ENCODE results near the gene ELP2.

The ELP2 gene

GRCh38 chr18:36126668-36127067 lies 3.0 kb upstream of the ELP2 start:
- DNase-seq = no peak

DNA sequence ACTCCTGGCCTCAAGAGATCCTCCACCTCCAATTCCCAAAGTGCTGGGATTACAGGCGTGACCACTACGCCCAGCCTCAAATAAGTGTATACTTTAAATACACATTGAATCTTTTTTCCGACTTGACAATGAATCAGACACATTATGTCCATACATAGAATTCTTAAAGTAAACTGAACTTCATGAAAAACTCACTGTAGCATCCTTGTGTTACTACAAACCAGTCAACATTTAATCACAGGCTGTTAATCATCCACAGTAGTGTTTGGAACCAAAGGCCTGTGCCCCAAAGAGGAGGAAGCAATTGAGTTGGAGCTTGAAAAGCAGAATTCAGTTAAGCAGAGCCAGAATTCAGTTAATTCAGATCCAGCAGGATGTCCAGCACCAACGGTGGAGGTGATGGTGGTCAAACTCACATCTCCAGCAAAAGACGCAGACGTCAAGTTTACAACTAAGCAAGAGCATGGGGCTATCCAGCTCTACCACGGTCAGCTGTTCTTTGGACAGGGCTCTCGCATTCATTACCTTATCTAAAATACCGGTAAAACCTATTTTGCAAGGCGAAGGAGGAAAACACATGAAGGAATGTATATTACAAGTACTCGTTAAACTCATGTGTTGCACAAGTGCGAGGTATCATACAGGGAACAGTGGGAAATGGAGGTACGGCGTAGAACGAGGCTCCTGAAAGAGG lies 1.7 kb upstream of the ELP2 start:
- no peak for DNase-seq

GRCh38 chr18:36128530-36128870 lies 1.2 kb upstream of the ELP2 start:
- no peak for DNase-seq

- DNase-seq = no peak
Measured at GRCh38 chr18:36128907-36129299, 796 bp upstream of the ELP2 start.

DNA sequence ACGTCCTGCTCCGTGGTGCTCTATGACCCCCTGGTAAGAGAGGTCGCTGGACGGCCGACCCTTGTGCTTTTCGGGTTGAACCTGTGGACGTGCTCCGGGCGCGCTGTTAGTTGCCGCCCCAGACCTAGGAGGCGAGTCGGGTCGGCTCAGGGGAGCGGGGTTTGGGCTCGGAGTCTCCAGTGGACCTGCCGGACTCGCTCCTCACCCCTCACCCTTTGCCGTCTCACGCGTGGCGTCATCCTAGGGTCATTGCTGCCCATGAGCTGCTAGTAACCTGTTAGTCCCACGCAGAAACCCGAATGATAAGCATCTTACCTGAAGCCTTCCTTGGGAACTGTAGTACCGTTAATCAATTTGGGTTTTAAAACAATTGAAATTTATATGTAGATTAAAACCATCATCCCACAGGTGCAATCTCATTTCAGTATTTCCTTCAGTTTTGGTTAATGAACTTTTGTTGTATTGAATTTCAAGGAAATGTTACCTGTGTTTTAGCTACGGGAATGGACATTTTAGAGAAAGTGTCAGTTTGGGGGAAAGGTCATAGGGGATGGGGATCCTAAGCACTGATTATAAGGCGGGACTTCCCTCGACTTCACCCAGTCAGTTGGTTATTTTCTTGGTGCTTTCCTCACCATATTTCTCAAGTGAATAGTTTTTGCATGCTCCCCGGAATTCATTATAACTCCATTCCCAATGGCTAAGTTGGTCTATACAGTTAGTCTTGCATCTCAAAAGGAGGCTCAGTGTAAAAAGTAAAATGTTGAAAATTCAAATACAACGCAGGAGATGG lies 536 bp downstream of the ELP2 start:
- DNase-seq = no peak

GRCh38 chr18:36130883-36131653 lies 1.4 kb downstream of the ELP2 start:
- DNase-seq = no peak

DNA sequence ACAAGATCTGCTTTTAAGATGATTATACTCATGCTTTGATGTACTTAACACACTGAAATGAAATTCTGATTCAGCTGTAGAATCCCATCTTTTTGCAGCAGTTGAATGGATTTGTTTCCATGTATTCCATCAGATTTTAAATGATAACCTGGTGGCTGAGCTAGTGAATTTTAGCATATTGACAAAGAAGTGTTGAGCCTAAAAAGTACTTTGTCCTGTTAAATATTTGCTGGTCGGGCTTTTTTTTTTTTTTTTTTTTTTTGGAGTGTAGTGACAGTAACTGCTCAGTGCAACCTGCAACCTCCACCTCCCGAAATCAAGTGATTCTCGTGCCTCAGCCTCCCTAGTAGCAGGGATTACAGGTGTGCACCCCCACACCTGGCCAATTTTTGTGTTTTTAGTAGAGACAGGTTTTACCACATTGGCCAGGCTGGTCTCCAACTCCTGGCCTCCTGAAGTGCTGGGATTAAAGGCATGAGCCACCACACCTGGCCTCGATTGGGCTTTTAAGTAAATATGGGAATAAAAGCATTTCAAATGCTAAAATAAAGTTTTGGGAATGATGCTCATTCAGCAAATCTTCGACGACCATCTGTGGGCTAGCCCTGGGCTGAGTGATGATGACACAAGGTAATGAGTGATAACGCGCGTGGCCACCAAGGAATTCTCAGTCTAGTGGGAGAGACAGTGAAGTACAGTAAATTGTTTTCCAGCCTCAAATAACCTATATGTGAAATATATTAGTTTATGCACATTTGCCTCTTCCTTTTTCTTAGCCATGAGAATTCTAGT lies 2.2 kb downstream of the ELP2 start:
- no peak for DNase-seq

- DNase-seq = no peak
Measured at GRCh38 chr18:36132756-36133155, 3.1 kb downstream of the ELP2 start.

- no peak for DNase-seq
Measured at GRCh38 chr18:36135264-36135663, 5.6 kb downstream of the ELP2 start.

DNA sequence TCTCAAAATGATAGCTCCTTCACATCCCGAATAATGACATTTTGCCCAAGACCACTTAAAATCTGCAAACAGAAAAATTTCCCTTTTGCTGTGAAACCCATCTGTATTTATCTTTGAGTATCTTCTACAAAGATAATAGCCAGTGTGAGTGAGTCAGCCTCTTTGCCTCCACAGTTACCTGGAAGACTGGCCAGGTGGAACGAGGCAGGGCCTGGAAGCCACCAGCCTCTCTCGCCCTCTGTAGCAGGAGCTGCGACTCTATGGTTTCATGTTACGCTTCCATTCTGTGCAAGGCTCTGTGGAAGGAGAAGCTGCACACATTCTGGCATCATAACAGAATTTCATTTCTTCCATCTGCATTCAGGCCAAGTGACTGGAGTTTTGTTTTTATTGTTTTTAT lies 9.5 kb downstream of the ELP2 start:
- DNase-seq = no peak

DNA sequence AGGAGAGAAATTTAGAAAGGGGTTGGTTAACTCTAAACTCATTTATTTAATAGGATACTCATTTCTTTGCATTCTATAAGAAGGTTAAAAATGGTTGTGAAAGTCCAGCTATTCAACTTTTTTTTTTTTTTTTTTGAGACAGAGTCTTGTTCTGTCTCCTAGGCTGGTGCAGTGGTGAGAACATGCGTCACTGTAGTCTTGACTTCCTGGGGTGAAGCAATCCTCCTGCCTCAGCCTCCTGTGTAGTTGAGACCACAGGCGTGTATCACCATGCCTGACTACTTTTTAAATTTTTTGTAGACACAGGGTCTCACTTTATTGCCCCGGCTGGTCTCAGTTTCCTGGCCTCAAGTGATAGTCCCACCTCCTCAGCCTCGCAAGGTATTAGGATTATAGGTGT lies 11.9 kb downstream of the ELP2 start:
- no peak for DNase-seq

DNA sequence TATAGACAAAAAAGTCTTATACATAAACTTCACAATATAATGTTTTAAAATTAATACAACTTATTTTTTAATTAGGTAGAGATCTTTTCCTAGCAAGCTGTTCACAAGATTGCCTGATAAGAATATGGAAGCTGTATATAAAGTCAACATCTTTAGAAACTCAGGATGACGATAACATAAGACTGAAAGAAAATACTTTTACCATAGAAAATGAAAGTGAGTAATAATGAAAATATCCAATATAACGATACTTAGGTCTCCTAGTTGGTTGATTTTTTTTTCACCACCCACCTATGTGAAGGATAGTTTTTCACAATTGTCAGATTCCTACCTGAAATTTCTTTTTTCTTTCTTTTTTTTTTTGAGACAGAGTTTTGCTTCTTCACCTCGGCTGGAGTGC lies 13.1 kb downstream of the ELP2 start:
- DNase-seq = no peak

- DNase-seq = no peak
Measured at GRCh38 chr18:36143391-36143790, 13.7 kb downstream of the ELP2 start.

DNA sequence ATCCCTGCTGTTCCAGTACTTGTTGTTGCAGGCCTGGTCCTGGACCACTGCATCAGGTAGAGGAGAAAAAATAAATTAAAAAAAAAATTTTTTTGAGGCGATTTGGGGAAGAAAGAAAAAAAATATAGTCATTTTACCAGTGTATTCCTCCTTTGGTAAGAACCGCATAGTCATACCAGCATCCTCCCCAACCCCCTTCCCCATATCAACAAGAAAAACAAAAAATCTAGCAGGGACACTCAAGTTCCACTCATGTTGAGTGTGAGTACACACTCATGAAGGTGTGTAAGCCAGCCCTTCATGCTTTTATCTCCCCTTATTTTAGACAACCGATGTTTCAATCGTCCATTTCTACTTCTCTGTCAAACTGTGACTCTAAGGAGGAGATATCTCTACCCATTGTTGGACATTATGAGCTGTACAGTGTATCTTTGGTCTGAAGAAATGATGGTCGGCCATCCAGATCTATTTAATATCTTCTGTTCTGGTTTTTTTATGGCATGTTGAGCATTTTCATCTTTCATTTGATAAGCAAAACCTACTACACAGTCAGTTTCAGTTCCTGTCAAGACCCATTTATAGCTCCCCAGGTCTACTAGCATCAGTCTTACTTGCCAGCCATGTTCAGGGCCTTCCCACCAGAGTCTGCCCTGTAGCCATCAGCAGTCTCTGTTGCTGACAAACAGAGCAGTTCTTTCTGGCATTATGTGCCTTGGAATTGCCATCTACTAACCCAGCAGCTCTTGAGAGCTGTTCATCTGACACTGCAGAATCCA lies 20.0 kb downstream of the ELP2 start:
- no peak for DNase-seq

- no peak for DNase-seq
Measured at GRCh38 chr18:36152781-36153180, 23.1 kb downstream of the ELP2 start.

DNA sequence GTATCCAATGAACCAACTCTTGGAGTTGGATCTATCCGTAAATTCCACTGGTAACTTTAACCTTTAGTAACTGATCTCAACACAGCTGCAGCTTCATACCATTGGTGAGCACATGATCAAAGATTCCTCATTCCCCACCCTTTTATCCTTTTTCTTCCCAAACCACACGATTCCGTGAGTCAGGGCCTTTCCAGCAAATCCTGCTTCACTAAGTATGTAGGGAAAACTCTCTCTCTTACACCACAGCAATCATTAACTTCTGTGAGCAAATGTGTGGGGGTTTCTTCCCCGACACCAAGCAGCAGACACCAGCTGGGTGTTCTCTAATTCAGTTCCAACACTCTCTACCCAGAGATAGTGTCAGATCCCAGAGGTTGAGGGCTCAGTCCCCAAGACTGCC lies 23.5 kb downstream of the ELP2 start:
- no peak for DNase-seq

DNA sequence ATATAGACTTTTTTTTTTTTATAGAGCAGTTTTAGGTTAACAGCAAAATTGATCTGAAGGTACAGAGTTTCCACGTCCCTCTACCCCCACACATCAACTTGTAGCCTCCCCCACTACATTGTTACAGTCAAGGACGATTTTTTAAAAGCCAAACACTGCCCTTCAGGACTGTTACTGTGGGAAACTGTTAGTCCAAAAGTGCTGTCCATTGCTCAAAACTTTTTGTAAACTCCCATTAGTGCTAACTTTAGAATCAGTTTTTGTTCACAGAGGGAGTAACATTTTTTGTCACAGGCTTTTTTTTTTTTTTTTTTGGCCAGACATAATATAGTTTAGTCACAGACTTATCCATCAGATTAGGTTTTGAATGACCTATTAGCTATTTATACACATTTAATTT lies 24.1 kb downstream of the ELP2 start:
- no peak for DNase-seq

DNA sequence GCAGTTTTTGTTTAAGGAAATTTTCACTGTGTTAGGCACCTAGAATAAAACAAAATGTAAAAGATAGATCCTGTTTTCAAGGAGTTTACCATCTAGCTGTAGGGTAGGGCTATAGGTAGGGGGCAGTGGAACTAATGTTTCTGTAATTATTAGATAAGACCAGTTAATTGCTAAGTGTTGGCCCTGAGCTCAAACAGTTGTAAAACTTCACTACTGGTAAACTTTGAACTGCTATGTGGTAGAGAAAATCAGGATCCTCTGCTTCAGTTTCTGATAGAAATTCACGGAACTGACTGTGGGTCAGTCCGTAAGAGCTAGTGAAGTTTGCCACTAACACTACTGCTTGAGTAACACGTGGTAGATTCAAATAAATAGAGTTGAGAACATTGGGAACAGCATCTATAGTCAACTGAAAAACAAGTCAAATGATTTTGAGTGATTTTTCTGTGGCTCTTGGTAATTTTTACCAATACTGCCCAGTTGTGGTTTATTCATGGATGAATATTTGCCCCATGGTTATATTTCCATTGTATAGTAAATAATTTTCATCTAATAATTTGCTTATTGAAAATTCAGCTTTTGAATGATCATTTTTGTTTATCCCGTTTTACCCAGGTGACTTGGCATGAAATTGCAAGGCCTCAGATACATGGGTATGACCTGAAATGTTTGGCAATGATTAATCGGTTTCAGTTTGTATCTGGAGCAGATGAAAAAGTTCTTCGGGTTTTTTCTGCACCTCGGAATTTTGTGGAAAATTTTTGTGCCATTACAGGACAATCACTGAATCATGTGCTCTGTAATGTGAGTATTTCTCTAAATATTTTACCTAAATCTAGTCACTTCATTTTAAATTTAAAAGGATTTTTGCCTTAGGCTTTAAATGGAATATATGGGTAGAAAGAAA lies 26.4 kb downstream of the ELP2 start:
- DNase-seq = no peak

DNA sequence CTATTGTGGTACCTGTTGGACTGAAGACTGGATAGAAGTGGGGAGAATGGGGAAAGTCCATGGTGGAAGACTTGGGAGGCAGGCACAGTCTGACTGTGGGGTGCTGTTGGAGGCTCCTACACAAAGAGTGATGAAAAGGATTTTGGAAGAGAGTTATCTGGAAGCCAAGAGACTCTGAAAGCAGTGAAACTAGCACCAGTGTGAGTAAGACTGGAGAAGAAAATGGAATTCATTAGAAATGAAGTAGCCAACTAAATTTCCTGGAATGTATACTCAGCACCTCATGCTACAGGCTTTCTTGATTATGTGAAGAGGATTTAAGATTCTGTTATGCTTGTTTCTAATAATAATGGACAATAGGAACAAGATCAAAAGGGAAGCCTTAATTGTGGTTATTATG lies 27.7 kb downstream of the ELP2 start:
- DNase-seq = no peak

- no peak for DNase-seq
Measured at GRCh38 chr18:36158266-36158867, 28.7 kb downstream of the ELP2 start.

- DNase-seq = no peak
Measured at GRCh38 chr18:36160959-36161371, 31.3 kb downstream of the ELP2 start.

Measured in T-helper 9 cell (primary cell).